WTC11 (cell line): ENCODE measurements around the gene SERBP1. TPM values are rescaled to one million over a fixed set of nuclear protein-coding genes. Genes with fewer than 3 reads are reported as not detected.

Experiments
- ATAC-seq: fragments of 200-7000 bp; cut with Tn5 transposase; 2 replicates; pipeline ENCODE4 v1.10.0; 2021; ENCODE audit warnings: mild to moderate bottlenecking, moderate library complexity
- CTCF ChIA-PET: fragments of 300-600 bp; sonication (Branson Sonifier 250); formaldehyde crosslinking; loops from one replicate; lab custom pipeline; 2021; ENCODE audit warnings: antibody characterized with exemption; lab: Charles Lee
- POLR2A ChIA-PET: fragments of 350-600 bp; sonication (Branson Sonifier 250); formaldehyde crosslinking; loops from one replicate; lab custom pipeline; 2021; ENCODE audit warnings: antibody characterized with exemption; lab: Charles Lee
- DNase-seq: peaks from one replicate; pipeline ENCODE4 v3.0.0; 2021; ENCODE audit warnings: low spot score
- H3K27ac Mint-ChIP-seq: 2 replicates; pipeline ENCODE4 v1.8.0; 2021; ENCODE audit warnings: mixed read lengths
- H3K27me3 Mint-ChIP-seq: 2 replicates; pipeline ENCODE4 v1.8.0; 2021; ENCODE audit warnings: low read depth, mild to moderate bottlenecking, moderate library complexity, mixed read lengths
- H3K36me3 Mint-ChIP-seq: 2 replicates; pipeline ENCODE4 v1.8.0; 2021; ENCODE audit warnings: mixed read lengths
- H3K4me1 Mint-ChIP-seq: 2 replicates; pipeline ENCODE4 v1.8.0; 2022; ENCODE audit warnings: mixed read lengths
- H3K4me3 Mint-ChIP-seq: 2 replicates; pipeline ENCODE4 v1.8.0; 2021; ENCODE audit warnings: mild to moderate bottlenecking, moderate library complexity, mixed read lengths
- H3K9me3 Mint-ChIP-seq: 2 replicates; pipeline ENCODE4 v1.8.0; 2021; ENCODE audit warnings: mixed read lengths
- CBFB ChIP-seq: sonication (generic); formaldehyde crosslinking; IDR thresholded peaks from 2 replicates; pipeline ENCODE4 v1.8.1; 2022; ENCODE audit warnings: mild to moderate bottlenecking, low read depth, missing genetic modification reagents
- EMX1 ChIP-seq: fragments of 250-450 bp; sonication (Bioruptor Pico); IDR thresholded peaks from 2 replicates; pipeline ENCODE4 v1.8.0; 2021; ENCODE audit warnings: mild to moderate bottlenecking
- ESRRA ChIP-seq: sonication (generic); formaldehyde crosslinking; IDR thresholded peaks from 2 replicates; pipeline ENCODE4 v1.8.1; 2022; ENCODE audit warnings: mild to moderate bottlenecking, missing genetic modification reagents, borderline replicate concordance
- FOXP1 ChIP-seq: sonication (generic); formaldehyde crosslinking; IDR thresholded peaks from 2 replicates; pipeline ENCODE4 v1.8.0; 2022; ENCODE audit warnings: missing genetic modification reagents, mild to moderate bottlenecking, moderate library complexity, borderline replicate concordance
- GTF2I ChIP-seq: fragments of 250-450 bp; sonication (Bioruptor Pico); conservative IDR thresholded peaks from 2 replicates; pipeline ENCODE4 v1.4.0; 2021; ENCODE audit warnings: mild to moderate bottlenecking
- MAX ChIP-seq: sonication (generic); formaldehyde crosslinking; IDR thresholded peaks from 2 replicates; pipeline ENCODE4 v1.8.0; 2022; ENCODE audit warnings: mild to moderate bottlenecking, missing genetic modification reagents
- NR1H2 ChIP-seq: sonication (generic); formaldehyde crosslinking; IDR thresholded peaks from 2 replicates; pipeline ENCODE4 v1.9.0; 2021; ENCODE audit warnings: mild to moderate bottlenecking, moderate library complexity, missing genetic modification reagents
- STAT6 ChIP-seq: sonication (generic); formaldehyde crosslinking; conservative IDR thresholded peaks from 2 replicates; pipeline ENCODE4 v1.8.1; 2023; ENCODE audit warnings: mild to moderate bottlenecking, low read depth, missing genetic modification reagents, moderate library complexity
- TEAD4 ChIP-seq: sonication (generic); formaldehyde crosslinking; IDR thresholded peaks from 2 replicates; pipeline ENCODE4 v1.8.0; 2022; ENCODE audit warnings: mild to moderate bottlenecking, missing genetic modification reagents
- USF2 ChIP-seq: sonication (generic); formaldehyde crosslinking; IDR thresholded peaks from 2 replicates; pipeline ENCODE4 v1.8.1; 2023; ENCODE audit warnings: mild to moderate bottlenecking, missing genetic modification reagents, moderate library complexity
- ZNF121 ChIP-seq: sonication (generic); formaldehyde crosslinking; IDR thresholded peaks from 2 replicates; pipeline ENCODE4 v1.8.0; 2023; ENCODE audit warnings: missing genetic modification reagents
- ZNF138 ChIP-seq: sonication (generic); formaldehyde crosslinking; conservative IDR thresholded peaks from 2 replicates; pipeline ENCODE4 v1.8.1; 2022; ENCODE audit warnings: mild to moderate bottlenecking, moderate library complexity, missing genetic modification reagents
- ZNF232 ChIP-seq: sonication (generic); formaldehyde crosslinking; IDR thresholded peaks from 2 replicates; pipeline ENCODE4 v1.8.0; 2022; ENCODE audit warnings: mild to moderate bottlenecking, missing genetic modification reagents
- ZNF396 ChIP-seq: fragments of 250-450 bp; sonication (Bioruptor Pico); IDR thresholded peaks from 2 replicates; pipeline ENCODE4 v1.8.0; 2021; ENCODE audit warnings: mild to moderate bottlenecking, moderate library complexity, borderline replicate concordance
- ZNF532 ChIP-seq: fragments of 250-450 bp; sonication (Bioruptor Pico); IDR thresholded peaks from 2 replicates; pipeline ENCODE4 v1.9.0; 2021; ENCODE audit warnings: mild to moderate bottlenecking, borderline replicate concordance
- total RNA-seq: library from RNA; stranded (reverse); gene quantifications from 3 replicates; pipeline ENCODE4 v1.2.3, GENCODE V29; 2021

The SERBP1 gene
- total RNA-seq, 1 experiment from 2014 or later: 543 TPM

GRCh38 chr1:67436511-67437055, 6.4 kb upstream of the SERBP1 start:
- no peak for ATAC-seq
- POLR2A ChIA-PET: no interaction called here
- H3K27ac Mint-ChIP-seq: no peak overlapping the region

More at GRCh38 chr1:67436511-67437055, 6.4 kb upstream of the SERBP1 start:
- no peaks in the 10 kb centered on the region for H3K27me3 Mint-ChIP-seq
- H3K4me3 Mint-ChIP-seq: no peak overlapping the region
- DNase-seq: no peak
- H3K4me1 Mint-ChIP-seq: peaks cover 19% of the 10 kb centered on the region
- CTCF ChIA-PET: interaction anchor here (1.9 kb wide), 1 partner anchor 64 kb away, joined by 8 read pairs; no protein-coding TSS in a partner anchor
- no peaks in the 10 kb centered on the region for H3K9me3 Mint-ChIP-seq
- TF ChIP-seq USF2 (CRISPR knock-in tag): no peak
- TF ChIP-seq MAX (CRISPR knock-in tag): no peak
- no peak for TF ChIP-seq ZNF396 (CRISPR knock-in tag)
- no peak for TF ChIP-seq STAT6 (CRISPR knock-in tag)
- TF ChIP-seq ZNF138 (CRISPR knock-in tag): no peak
- no peak for TF ChIP-seq CBFB (CRISPR knock-in tag)
- no peak for TF ChIP-seq TEAD4 (CRISPR knock-in tag)
- TF ChIP-seq FOXP1 (CRISPR knock-in tag): no peak
- no peak for TF ChIP-seq ZNF532 (CRISPR knock-in tag)
- no peak for TF ChIP-seq EMX1 (CRISPR knock-in tag)
- no peak for TF ChIP-seq ZNF121 (CRISPR knock-in tag)
- TF ChIP-seq GTF2I: no peak
- no peak for TF ChIP-seq ESRRA (CRISPR knock-in tag)
- no peak for TF ChIP-seq ZNF232 (CRISPR knock-in tag)
- TF ChIP-seq NR1H2 (CRISPR knock-in tag): no peak
- H3K36me3 Mint-ChIP-seq: no peaks in the 10 kb centered on the region
